Fibroblast of lung (primary cell): ENCODE results near the gene IGFLR1. TPM values are rescaled to one million over a fixed set of nuclear protein-coding genes. Genes with fewer than 3 reads are reported as not detected.

Source experiments
- DNase-seq, 2 donors: peaks; one replicate each; pipeline versions ENCODE4 v3.0.0 to v3.0.0-alpha.2; 2010; ENCODE audit warnings: low read depth in 2 of 2
- H2AFZ ChIP-seq: 2 replicates; pipeline ENCODE4 v1.5.1; 2012; ENCODE audit warnings: low read length, control low read depth, inconsistent platforms
- H3K27ac ChIP-seq: 2 replicates; pipeline ENCODE4 v1.5.1; 2011; ENCODE audit warnings: low read length, control low read depth; ENCODE audit not compliant: insufficient read depth
- H3K27me3 ChIP-seq: 2 replicates; pipeline ENCODE4 v1.5.1; 2011; ENCODE audit warnings: mild to moderate bottlenecking, low read length; ENCODE audit not compliant: control insufficient read depth, insufficient read depth
- H3K36me3 ChIP-seq: 2 replicates; pipeline ENCODE4 v1.5.1; 2011; ENCODE audit warnings: low read length; ENCODE audit not compliant: control insufficient read depth, insufficient read depth
- H3K4me1 ChIP-seq: 2 replicates; pipeline ENCODE4 v1.5.1; 2011; ENCODE audit warnings: low read length; ENCODE audit not compliant: control insufficient read depth, insufficient read depth; ENCODE audit errors: extremely low read depth
- H3K4me2 ChIP-seq: 2 replicates; pipeline ENCODE4 v1.5.1; 2011; ENCODE audit warnings: low read length, control low read depth; ENCODE audit not compliant: insufficient read depth; ENCODE audit errors: extremely low read depth
- H3K4me3 ChIP-seq, 4 experiments: fragments of 200-600 bp in 1 of 4; sonication (generic) in 1 of 4; replicated peaks in 1 of 4; 2 replicates each; pipeline ENCODE4 v1.5.1; 2011 to 2016; ENCODE audit warnings: low read length in 4 of 4, low read depth in 3 of 4, mild to moderate bottlenecking in 3 of 4, control low read depth in 2 of 4, inconsistent platforms in 1 of 4, mixed read lengths in 1 of 4; ENCODE audit not compliant: insufficient read depth in 1 of 4; ENCODE audit errors: control extremely low read depth in 1 of 4
- H3K79me2 ChIP-seq: 2 replicates; pipeline ENCODE4 v1.5.1; 2012; ENCODE audit warnings: mild to moderate bottlenecking, low read length, inconsistent platforms; ENCODE audit not compliant: control insufficient read depth, insufficient read depth
- H3K9ac ChIP-seq: 2 replicates; pipeline ENCODE4 v1.5.1; 2011; ENCODE audit warnings: mild to moderate bottlenecking, low read length, control low read depth; ENCODE audit not compliant: insufficient read depth
- H3K9me3 ChIP-seq: 2 replicates; pipeline ENCODE4 v1.5.1; 2012; ENCODE audit warnings: low read depth, low read length; ENCODE audit not compliant: control insufficient read depth, insufficient read depth
- H4K20me1 ChIP-seq: 2 replicates; pipeline ENCODE4 v1.5.1; 2011; ENCODE audit warnings: low read length; ENCODE audit not compliant: control insufficient read depth, insufficient read depth; ENCODE audit errors: extremely low read depth
- EZH2 ChIP-seq: IDR thresholded peaks from 2 replicates; pipeline ENCODE4 v1.5.1; 2012; ENCODE audit warnings: low read length, control low read depth, mild to moderate bottlenecking; ENCODE audit errors: missing control alignments
- polyA plus RNA-seq, 2 donors: library from polyadenylated mRNA; depleted of rRNA in 1 of 2; stranded (reverse) in 1 of 2; unstranded in 1 of 2; fragments of >200 nt; gene quantifications; 2 replicates each; pipeline ENCODE4 v1.2.1, GENCODE V29; 2011 to 2012; ENCODE audit warnings: missing spikeins in 1 of 2
- total RNA-seq: library from RNA; depleted of rRNA; stranded (reverse); fragments of >200 nt; gene quantifications from 2 replicates; pipeline ENCODE4 v1.2.1, GENCODE V29; 2014
- TF ChIP-seq, protein P1 (sequence below), 2 donors: IDR thresholded peaks in 1 of 2; conservative IDR thresholded peaks in 1 of 2; 1 replicate in 1 of 2; 2 replicates in 1 of 2; pipeline ENCODE4 v1.5.1; 2011 to 2012; ENCODE audit warnings: low read length in 2 of 2, control low read depth in 1 of 2, inconsistent platforms in 1 of 2, low read depth in 1 of 2, mild to moderate bottlenecking in 1 of 2

IGFLR1 gene
- total and polyA plus RNA-seq, 2 donors (not counting 1 experiment from before 2014, with no cell fraction given), result 0.17 to 0.75 TPM

DNA sequence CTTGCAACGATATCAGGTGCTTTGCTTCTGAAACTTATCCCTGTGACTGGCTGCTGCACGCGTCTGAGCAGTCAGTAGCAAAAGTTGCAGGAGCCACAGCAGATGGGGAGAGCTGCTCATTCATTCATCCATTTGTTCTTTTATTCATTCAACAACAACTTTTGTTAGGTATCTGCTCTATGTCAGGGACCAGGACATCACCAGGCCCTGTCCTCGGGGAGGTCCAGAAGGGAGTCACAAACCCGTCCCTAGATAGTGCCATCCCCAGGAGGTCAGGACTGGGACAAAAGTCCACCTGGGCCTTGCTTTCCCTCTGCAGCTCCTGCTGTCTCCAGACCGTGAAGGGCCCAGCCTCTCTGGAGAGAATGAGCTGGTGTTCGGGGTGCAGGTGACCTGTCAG is 35.7 kb upstream of the IGFLR1 start:
- Histone ChIP-seq H3K27me3 (no peaks in the 10 kb centered on the region), H3K4me2 (no peak overlapping the region), H2AFZ (no peak overlapping the region), H3K9ac (no peak overlapping the region), H3K9me3 (no peaks in the 10 kb centered on the region), H3K4me1 (peaks cover 4% of the 10 kb centered on the region), H3K27ac (no peak overlapping the region), H3K4me3 (no peak overlapping the region), H3K36me3 (peaks cover 6% of the 10 kb centered on the region), H4K20me1 (no peaks in the 10 kb centered on the region), H3K79me2 (peaks cover 3% of the 10 kb centered on the region)
- no peak for DNase-seq
- TF ChIP-seq, protein P1, sequence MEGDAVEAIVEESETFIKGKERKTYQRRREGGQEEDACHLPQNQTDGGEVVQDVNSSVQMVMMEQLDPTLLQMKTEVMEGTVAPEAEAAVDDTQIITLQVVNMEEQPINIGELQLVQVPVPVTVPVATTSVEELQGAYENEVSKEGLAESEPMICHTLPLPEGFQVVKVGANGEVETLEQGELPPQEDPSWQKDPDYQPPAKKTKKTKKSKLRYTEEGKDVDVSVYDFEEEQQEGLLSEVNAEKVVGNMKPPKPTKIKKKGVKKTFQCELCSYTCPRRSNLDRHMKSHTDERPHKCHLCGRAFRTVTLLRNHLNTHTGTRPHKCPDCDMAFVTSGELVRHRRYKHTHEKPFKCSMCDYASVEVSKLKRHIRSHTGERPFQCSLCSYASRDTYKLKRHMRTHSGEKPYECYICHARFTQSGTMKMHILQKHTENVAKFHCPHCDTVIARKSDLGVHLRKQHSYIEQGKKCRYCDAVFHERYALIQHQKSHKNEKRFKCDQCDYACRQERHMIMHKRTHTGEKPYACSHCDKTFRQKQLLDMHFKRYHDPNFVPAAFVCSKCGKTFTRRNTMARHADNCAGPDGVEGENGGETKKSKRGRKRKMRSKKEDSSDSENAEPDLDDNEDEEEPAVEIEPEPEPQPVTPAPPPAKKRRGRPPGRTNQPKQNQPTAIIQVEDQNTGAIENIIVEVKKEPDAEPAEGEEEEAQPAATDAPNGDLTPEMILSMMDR (conservative IDR thresholded peaks at IDR 0.05 in 1 of 2, IDR thresholded peaks at IDR 0.05 in 1 of 2; ENCODE audit: low read depth in 1 of 2, low read length in 2 of 2), result no peak

DNA sequence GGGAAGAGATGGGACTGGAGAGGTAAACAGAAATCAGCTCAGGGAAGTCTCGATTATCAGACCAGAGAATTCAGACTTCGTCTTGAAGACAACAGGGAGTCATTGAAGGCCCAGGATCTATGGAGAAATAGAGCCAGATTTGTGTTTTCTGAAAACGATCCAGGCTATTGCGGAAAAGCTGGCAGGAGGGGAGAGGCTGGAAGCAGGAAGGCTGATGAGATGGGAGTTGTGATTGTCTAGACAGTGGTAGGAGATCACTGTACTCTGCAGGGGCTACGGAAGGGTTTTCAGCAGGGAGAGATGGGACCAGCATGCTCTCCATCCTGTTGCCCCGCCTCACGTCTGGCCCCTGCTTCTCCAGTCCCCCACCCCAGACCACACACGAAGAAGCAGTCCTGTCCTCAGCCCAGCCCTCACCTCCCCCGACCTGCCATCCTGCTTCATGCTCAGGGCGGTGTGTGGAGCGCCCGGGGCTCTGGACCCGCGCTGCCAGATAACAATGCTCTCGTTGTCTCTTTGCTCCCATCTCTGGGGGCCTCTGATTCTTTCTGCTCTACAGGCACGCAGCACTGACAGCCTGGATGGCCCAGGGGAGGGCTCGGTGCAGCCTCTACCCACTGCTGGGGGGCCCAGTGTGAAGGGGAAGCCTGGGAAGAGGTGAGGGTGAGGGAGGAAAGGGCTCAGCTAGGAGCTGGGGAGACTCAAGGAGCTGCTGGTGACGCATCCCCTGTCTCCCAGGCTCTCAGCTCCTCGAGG is 35.0 kb upstream of the IGFLR1 start:
- no peak overlapping the region for H2AFZ ChIP-seq
- H3K9ac ChIP-seq, result no peak overlapping the region
- H3K9me3 ChIP-seq, result no peaks in the 10 kb centered on the region
- H3K4me1 ChIP-seq, result peaks cover 4% of the 10 kb centered on the region
- peaks cover 4% of the 10 kb centered on the region for H3K36me3 ChIP-seq
- H3K4me3 ChIP-seq, result no peak overlapping the region
- H4K20me1 ChIP-seq, result no peaks in the 10 kb centered on the region
- H3K27me3 ChIP-seq, result no peaks in the 10 kb centered on the region
- H3K79me2 ChIP-seq, result peaks cover 3% of the 10 kb centered on the region
- H3K27ac ChIP-seq, result no peak overlapping the region
- H3K4me2 ChIP-seq, result no peak overlapping the region
- DNase-seq, result no peak
- no peak for TF ChIP-seq EZH2
- TF ChIP-seq, protein P1 (conservative IDR thresholded peaks at IDR 0.05 in 1 of 2, IDR thresholded peaks at IDR 0.05 in 1 of 2; ENCODE audit: low read depth in 1 of 2, low read length in 2 of 2), result no peak

DNA sequence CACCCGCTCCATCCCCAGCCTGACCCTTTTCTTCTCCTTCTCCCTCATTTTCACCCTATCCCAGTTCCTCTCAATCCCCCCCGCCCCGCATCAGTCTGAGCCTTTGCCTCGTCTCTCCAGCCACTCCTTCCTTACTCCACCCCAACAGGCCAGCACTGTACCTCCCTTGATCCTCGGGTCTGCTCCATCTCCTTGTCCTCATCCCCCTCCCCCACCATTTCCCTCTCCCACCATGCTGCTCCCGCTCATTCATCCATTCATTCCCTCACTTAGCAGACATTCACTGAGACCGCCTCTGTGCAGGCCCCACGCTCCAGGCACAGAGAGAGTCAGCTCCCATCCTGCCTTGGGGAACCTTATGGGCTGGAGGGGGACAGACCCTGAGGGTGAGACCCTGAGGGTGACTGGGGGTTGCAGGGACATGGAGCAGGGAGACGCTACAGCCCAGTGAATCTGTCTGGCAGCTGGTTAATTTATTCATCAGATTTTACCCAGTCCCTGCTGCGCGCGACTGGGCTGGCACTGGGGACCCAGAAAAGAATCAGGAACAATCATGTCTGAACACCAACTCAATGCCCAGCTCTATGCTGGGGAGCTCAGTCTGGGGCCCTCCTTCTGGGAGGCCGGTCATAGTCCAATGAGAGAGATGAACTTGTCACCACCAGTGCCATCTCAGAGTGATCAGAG is 34.0 kb upstream of the IGFLR1 start:
- H3K9me3 ChIP-seq, result no peaks in the 10 kb centered on the region
- H2AFZ ChIP-seq, result peak overlapping the region; percentile 7
- H3K4me3 ChIP-seq, result peak overlapping the region; percentile 43 to 72 (median 62)

More for the DNA sequence above, 34.0 kb upstream of the IGFLR1 start:
- H4K20me1 ChIP-seq, result no peaks in the 10 kb centered on the region
- peaks cover 3% of the 10 kb centered on the region for H3K79me2 ChIP-seq
- no peak overlapping the region for H3K27ac ChIP-seq
- peak overlapping the region; percentile 80 for H3K4me2 ChIP-seq
- H3K27me3 ChIP-seq, result no peaks in the 10 kb centered on the region
- H3K9ac ChIP-seq, result no peak overlapping the region
- peaks cover 4% of the 10 kb centered on the region for H3K4me1 ChIP-seq
- no peak for TF ChIP-seq EZH2
- TF ChIP-seq, protein P1 (conservative IDR thresholded peaks at IDR 0.05 in 1 of 2, IDR thresholded peaks at IDR 0.05 in 1 of 2; ENCODE audit: low read depth in 1 of 2, low read length in 2 of 2), result no peak
- no peak for DNase-seq
- no peaks in the 10 kb centered on the region for H3K36me3 ChIP-seq
